Measurements from ENCODE around the gene CRISPLD2.

The CRISPLD2 gene

GRCh38 chr16:84925773-84926372, 106.1 kb downstream of the CRISPLD2 start (continued):
- TF ChIP-seq ZBTB49 (tag by site-specific recombination; IDR thresholded peaks at IDR 0.05; ENCODE audit: low read depth) (no peak), ELK4 (IDR thresholded peaks at IDR 0.05; ENCODE audit: borderline replicate concordance, low read depth, low read length) (no peak), ZNF544 (tag by site-specific recombination; IDR thresholded peaks at IDR 0.05) (no peak), TCF7L2 (IDR thresholded peaks at IDR 0.05; ENCODE audit: borderline replicate concordance, low read depth, low read length) (no peak), ZNF658 (tag by site-specific recombination; IDR thresholded peaks at IDR 0.05) (no peak), PRDM10 (tag by site-specific recombination; IDR thresholded peaks at IDR 0.05) (no peak)

- CTCF ChIA-PET, result interaction anchor here (0.7 to 4.5 kb wide), 13 partner anchors 11 to 188 kb away, joined by 3 to 50 read pairs (median 4); no protein-coding TSS in a partner anchor
- POLR2A ChIA-PET, result no interaction called here
- H3K36me3 ChIP-seq (ENCODE audit: control insufficient read depth in 2 of 2, insufficient read depth in 1 of 2, low read length in 2 of 2), result no peaks in the 10 kb centered on the region
Observed at GRCh38 chr16:84926462-84926861, 106.7 kb downstream of the CRISPLD2 start.

GRCh38 chr16:84927621-84928591, 108.1 kb downstream of the CRISPLD2 start:
- ChIA-PET POLR2A (no interaction called here), CTCF (interaction anchor here (2.4 to 4.5 kb wide), 2 partner anchors 25 to 173 kb away, joined by 8 to 50 read pairs; no protein-coding TSS in a partner anchor)
- H3K4me1 ChIP-seq (ENCODE audit: control insufficient read depth, insufficient read depth, low read length), result no peaks in the 10 kb centered on the region; the same call in 1 of the 2 replicates
- H3K4me3 ChIP-seq (ENCODE audit: low read depth, low read length), result no peak overlapping the region
- H3K27ac ChIP-seq (ENCODE audit: extremely low read depth, low read depth, low read length), result no peak overlapping the region
- no peaks in the 10 kb centered on the region for H3K9me3 ChIP-seq (ENCODE audit: control insufficient read depth, insufficient read depth, low read depth, low read length)
- H3K36me3 ChIP-seq (ENCODE audit: control insufficient read depth in 2 of 2, insufficient read depth in 1 of 2, low read length in 2 of 2), result no peaks in the 10 kb centered on the region
- TF ChIP-seq ZNF433 (tag by site-specific recombination; IDR thresholded peaks at IDR 0.05; ENCODE audit: low read depth) (no peak), ZNF133 (tag by site-specific recombination; IDR thresholded peaks at IDR 0.05) (no peak), ZNF138 (tag by site-specific recombination; IDR thresholded peaks at IDR 0.05; ENCODE audit: borderline replicate concordance) (no peak), ZNF223 (tag by site-specific recombination; IDR thresholded peaks at IDR 0.05) (no peak), ZNF114 (tag by site-specific recombination; IDR thresholded peaks at IDR 0.05) (no peak), ZNF514 (tag by site-specific recombination; IDR thresholded peaks at IDR 0.05) (no peak), ZNF600 (tag by site-specific recombination; IDR thresholded peaks at IDR 0.05) (no peak), ZNF16 (tag by site-specific recombination; IDR thresholded peaks at IDR 0.05; ENCODE audit: low read depth) (no peak), ZNF530 (tag by site-specific recombination; IDR thresholded peaks at IDR 0.05; ENCODE audit: low read depth) (no peak), ZNF610 (tag by site-specific recombination; IDR thresholded peaks at IDR 0.05; ENCODE audit: borderline replicate concordance) (no peak), ZNF529 (tag by site-specific recombination; IDR thresholded peaks at IDR 0.05; ENCODE audit: insufficient replicate concordance) (no peak), ZNF623 (tag by site-specific recombination; IDR thresholded peaks at IDR 0.05) (no peak), ZNF580 (tag by site-specific recombination; IDR thresholded peaks at IDR 0.05) (no peak), BCL11A (tag by site-specific recombination; IDR thresholded peaks at IDR 0.05; ENCODE audit: low read depth) (no peak), ZNF776 (tag by site-specific recombination; IDR thresholded peaks at IDR 0.05; ENCODE audit: borderline replicate concordance) (no peak), KLF16 (tag by site-specific recombination; IDR thresholded peaks at IDR 0.05) (no peak), ZNF311 (tag by site-specific recombination; IDR thresholded peaks at IDR 0.05; ENCODE audit: borderline replicate concordance) (no peak), TCF7L2 (IDR thresholded peaks at IDR 0.05; ENCODE audit: borderline replicate concordance, low read depth, low read length) (no peak)

More at GRCh38 chr16:84926462-84926861, 106.7 kb downstream of the CRISPLD2 start:
- TF ChIP-seq ZNF146 (tag by site-specific recombination; IDR thresholded peaks at IDR 0.05) (peak; percentile 77), ZBTB7A (tag by site-specific recombination; IDR thresholded peaks at IDR 0.05; ENCODE audit: low read depth) (no peak)
- Histone ChIP-seq H3K4me3 (ENCODE audit: low read depth, low read length) (no peak overlapping the region), H3K9me3 (ENCODE audit: control insufficient read depth, insufficient read depth, low read depth, low read length) (no peaks in the 10 kb centered on the region), H3K27ac (ENCODE audit: extremely low read depth, low read depth, low read length) (no peak overlapping the region), H3K4me1 (ENCODE audit: control insufficient read depth, insufficient read depth, low read length) (no peaks in the 10 kb centered on the region; the same call in 1 of the 2 replicates)

All from HEK293 (cell line).